ENCODE measurements around the gene CEBPE. TPM values are rescaled to one million over a fixed set of nuclear protein-coding genes. Genes with fewer than 3 reads are reported as not detected.

CEBPE gene
- total RNA-seq, 4 donors from 2014 or later, result not detected

DNA sequence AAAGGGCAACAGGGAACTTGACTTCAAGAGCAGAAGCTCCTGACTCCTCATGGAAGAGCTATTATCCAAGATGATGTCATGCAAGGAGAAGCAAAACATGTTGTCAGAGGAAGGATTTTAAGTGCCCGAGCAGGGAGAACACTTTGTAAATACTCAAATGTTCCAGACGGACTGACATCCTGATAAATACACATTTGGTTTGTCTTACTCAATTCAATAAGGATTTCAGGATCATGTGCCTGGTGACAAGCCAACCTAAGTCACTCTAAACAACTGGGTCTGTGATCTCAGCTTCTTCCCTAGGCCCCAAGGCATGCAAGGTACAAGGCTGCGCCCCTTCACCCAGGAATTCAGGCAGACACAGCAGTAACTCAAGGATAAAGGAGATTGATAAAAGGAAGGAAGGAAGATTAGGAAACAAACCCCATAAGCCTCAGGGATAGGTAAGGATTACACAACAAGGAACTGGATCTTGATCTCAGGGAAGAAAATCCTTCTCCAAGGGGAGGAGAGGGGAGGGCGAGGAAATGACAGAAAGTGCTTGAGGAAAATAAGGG lies 26.8 kb upstream of the CEBPE start:
- DNase-seq, result no peak
- intact Hi-C loops (cut with DNase I), result no loop called here
- H3K4me3 ChIP-seq (replicated peaks in 1 of 3), result no peak overlapping the region
- peaks cover 0 to 9% of the 10 kb centered on the region in 2 donors for H3K4me1 ChIP-seq
- H3K36me3 ChIP-seq, result no peaks in the 10 kb centered on the region
- peak overlapping the region in 2 of 3 donors; percentile 25 to 49 for H3K27ac ChIP-seq
- H3K9me3 ChIP-seq, result no peaks in the 10 kb centered on the region
- WGBS, 2 donors, result 69 to 78% methylated on average over 4 of the region's 4 CpGs
- TF ChIP-seq, protein P1, sequence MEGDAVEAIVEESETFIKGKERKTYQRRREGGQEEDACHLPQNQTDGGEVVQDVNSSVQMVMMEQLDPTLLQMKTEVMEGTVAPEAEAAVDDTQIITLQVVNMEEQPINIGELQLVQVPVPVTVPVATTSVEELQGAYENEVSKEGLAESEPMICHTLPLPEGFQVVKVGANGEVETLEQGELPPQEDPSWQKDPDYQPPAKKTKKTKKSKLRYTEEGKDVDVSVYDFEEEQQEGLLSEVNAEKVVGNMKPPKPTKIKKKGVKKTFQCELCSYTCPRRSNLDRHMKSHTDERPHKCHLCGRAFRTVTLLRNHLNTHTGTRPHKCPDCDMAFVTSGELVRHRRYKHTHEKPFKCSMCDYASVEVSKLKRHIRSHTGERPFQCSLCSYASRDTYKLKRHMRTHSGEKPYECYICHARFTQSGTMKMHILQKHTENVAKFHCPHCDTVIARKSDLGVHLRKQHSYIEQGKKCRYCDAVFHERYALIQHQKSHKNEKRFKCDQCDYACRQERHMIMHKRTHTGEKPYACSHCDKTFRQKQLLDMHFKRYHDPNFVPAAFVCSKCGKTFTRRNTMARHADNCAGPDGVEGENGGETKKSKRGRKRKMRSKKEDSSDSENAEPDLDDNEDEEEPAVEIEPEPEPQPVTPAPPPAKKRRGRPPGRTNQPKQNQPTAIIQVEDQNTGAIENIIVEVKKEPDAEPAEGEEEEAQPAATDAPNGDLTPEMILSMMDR (IDR thresholded peaks at IDR 0.05), result no peak
- no peak for TF ChIP-seq POLR2A (IDR thresholded peaks at IDR 0.05)
- no peaks in the 10 kb centered on the region for H3K27me3 ChIP-seq

GRCh38 chr14:23143911-23144310 lies 24.9 kb upstream of the CEBPE start:
- no peak overlapping the region for H3K4me3 ChIP-seq (replicated peaks in 1 of 3)
- peaks cover 0 to 9% of the 10 kb centered on the region in 2 donors for H3K4me1 ChIP-seq
- WGBS, 2 donors, result 41 to 93% methylated on average over 1 of the region's 1 CpG
- peaks cover 11 to 14% of the 10 kb centered on the region in 2 donors for H3K36me3 ChIP-seq
- intact Hi-C loops (cut with DNase I), result no loop called here
- no peak overlapping the region for H3K27ac ChIP-seq
- DNase-seq, result no peak
- no peaks in the 10 kb centered on the region for H3K27me3 ChIP-seq
- TF ChIP-seq POLR2A (IDR thresholded peaks at IDR 0.05), result no peak
- TF ChIP-seq, protein P1 (IDR thresholded peaks at IDR 0.05), result no peak
- H3K9me3 ChIP-seq, result no peaks in the 10 kb centered on the region

DNA sequence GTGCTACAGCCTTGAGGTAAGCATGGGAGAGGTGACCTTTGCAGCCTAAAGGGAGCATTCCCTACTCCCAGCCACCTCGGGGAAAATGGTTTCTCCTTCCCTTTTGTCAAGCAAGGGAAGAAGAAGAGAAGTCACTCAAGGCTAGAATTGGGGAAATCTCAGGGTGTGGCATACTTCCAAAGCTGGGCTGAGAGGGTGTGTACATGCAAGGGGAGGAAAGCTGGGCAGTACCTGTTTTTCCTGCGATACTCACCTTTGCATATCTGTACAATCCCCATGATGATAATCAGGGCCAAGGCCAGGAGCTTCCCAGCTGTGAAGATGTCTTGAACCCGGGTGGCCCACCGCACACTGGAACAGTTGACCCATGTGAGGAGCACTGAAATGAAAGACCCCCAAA lies 23.8 kb upstream of the CEBPE start:
- peaks cover 0 to 9% of the 10 kb centered on the region in 2 donors for H3K4me1 ChIP-seq
- no peak for DNase-seq
- no peak overlapping the region for H3K4me3 ChIP-seq (replicated peaks in 1 of 3)
- TF ChIP-seq, protein P1 (IDR thresholded peaks at IDR 0.05), result no peak
- no peak for TF ChIP-seq POLR2A (IDR thresholded peaks at IDR 0.05)
- intact Hi-C loops (cut with DNase I), result no loop called here
- H3K27me3 ChIP-seq, result no peaks in the 10 kb centered on the region
- H3K27ac ChIP-seq, result peak overlapping the region in 1 of 3 donors; percentile 57
- H3K9me3 ChIP-seq, result no peaks in the 10 kb centered on the region
- peaks cover 11 to 14% of the 10 kb centered on the region in 2 donors for H3K36me3 ChIP-seq
- WGBS, 2 donors, result 91 to 92% methylated on average over 4 of the region's 4 CpGs

DNA sequence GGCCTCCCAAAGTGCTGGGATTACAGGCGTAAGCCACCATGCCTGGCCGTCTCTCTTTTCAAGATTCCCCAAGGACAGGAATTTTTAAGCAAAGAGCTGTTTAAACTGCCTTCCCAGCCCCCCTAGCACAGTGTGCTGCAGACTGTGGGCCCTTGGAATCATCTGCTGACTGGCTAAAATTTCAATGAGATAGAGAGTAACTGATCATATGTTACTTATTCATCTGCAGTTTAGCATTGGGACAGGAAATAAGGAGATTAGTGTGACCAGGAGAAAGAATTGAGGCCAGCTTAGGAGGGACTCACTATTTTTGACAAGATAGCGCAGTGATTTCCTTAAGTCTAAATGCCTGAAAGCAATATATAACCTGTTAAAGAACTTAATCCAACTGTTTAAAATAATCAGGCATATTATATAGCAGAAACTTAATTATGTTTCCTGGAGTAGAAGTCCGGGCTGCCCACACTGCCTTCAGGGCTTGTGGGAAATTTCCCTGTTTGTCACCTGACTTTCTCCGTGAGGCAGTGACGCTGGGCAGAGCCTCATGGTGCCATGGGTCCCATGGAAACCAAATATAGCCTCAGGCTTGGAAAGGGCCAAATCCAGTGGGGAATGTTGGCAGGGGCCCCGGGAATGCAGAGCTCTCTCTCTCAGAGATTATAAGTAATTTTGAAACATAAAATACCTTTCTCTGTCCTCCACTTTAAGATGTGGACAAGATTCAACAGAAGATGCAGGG lies 22.8 kb upstream of the CEBPE start:
- intact Hi-C loops (cut with DNase I), result no loop called here
- H3K27me3 ChIP-seq, result no peaks in the 10 kb centered on the region
- H3K9me3 ChIP-seq, result no peaks in the 10 kb centered on the region
- H3K27ac ChIP-seq, result peak overlapping the region in 1 of 3 donors; percentile 57
- H3K4me3 ChIP-seq (replicated peaks in 1 of 3), result no peak overlapping the region
- TF ChIP-seq POLR2A (IDR thresholded peaks at IDR 0.05), result no peak
- TF ChIP-seq, protein P1 (IDR thresholded peaks at IDR 0.05), result no peak
- DNase-seq, result peak in 1 of 2 donors; percentile 61
- H3K36me3 ChIP-seq, result peaks cover 11 to 14% of the 10 kb centered on the region in 2 donors
- WGBS, 2 donors, result 69 to 83% methylated on average over 7 of the region's 7 CpGs
- peaks cover 0 to 9% of the 10 kb centered on the region in 2 donors for H3K4me1 ChIP-seq

GRCh38 chr14:23140371-23140770 lies 21.3 kb upstream of the CEBPE start:
- Histone ChIP-seq H3K9me3 (no peaks in the 10 kb centered on the region), H3K4me3 (replicated peaks in 1 of 3) (no peak overlapping the region), H3K4me1 (peaks cover 0 to 9% of the 10 kb centered on the region in 2 donors), H3K36me3 (peaks cover 11 to 14% of the 10 kb centered on the region in 2 donors), H3K27ac (no peak overlapping the region), H3K27me3 (no peaks in the 10 kb centered on the region)
- intact Hi-C loops (cut with DNase I), result no loop called here
- DNase-seq, result no peak
- WGBS, 2 donors, result 69 to 72% methylated on average over 6 of the region's 6 CpGs
- no peak for TF ChIP-seq POLR2A (IDR thresholded peaks at IDR 0.05)
- TF ChIP-seq, protein P1 (IDR thresholded peaks at IDR 0.05), result no peak
